GM11168 (cell line): ENCODE results near the gene ELAC2.

ENCODE experiments used
- in situ Hi-C: fragments of 300-500 bp; cut with MboI; formaldehyde crosslinking; loops from one replicate; pipeline ENCODE4 v1.12.0; 2022; ENCODE audit warnings: low sequenced_read_pairs; ENCODE audit not compliant: unreplicated experiment

The ELAC2 gene, protein sequence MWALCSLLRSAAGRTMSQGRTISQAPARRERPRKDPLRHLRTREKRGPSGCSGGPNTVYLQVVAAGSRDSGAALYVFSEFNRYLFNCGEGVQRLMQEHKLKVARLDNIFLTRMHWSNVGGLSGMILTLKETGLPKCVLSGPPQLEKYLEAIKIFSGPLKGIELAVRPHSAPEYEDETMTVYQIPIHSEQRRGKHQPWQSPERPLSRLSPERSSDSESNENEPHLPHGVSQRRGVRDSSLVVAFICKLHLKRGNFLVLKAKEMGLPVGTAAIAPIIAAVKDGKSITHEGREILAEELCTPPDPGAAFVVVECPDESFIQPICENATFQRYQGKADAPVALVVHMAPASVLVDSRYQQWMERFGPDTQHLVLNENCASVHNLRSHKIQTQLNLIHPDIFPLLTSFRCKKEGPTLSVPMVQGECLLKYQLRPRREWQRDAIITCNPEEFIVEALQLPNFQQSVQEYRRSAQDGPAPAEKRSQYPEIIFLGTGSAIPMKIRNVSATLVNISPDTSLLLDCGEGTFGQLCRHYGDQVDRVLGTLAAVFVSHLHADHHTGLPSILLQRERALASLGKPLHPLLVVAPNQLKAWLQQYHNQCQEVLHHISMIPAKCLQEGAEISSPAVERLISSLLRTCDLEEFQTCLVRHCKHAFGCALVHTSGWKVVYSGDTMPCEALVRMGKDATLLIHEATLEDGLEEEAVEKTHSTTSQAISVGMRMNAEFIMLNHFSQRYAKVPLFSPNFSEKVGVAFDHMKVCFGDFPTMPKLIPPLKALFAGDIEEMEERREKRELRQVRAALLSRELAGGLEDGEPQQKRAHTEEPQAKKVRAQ

DNA sequence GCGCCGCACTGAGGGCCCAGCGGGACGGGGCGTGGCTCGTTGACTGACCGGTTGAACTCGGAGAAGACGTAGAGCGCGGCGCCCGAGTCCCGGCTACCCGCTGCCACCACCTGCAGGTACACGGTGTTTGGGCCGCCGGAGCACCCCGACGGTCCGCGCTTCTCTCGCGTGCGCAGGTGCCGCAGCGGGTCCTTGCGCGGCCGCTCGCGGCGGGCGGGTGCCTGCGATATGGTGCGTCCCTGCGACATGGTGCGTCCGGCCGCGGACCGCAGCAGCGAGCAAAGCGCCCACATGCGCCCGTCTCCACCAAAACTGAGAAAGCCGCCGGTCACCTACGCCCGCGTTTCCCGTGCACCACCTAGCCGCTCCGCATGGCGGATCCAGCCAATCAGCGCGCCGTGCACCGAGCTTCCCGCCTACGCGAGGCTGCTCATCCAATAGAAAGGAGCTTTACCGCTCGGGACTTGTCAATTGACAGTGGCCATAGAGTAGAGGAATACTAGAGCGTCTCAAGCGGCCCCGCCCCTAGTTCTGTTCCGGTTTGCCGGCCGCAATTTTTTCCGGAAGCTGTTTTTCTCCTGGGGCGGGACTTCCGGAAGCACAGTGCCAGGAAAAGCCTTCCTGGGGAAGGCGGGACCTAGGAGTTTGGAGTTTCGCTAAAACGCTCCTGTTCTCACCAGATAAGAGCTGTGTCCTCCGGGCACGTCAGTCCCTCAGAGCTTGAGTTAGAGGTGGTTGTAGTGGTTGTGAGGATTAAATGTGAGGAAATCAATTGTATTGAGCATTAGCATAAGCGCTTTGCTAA lies at the start of gene ELAC2:
Gene ELAC2, minus strand, starts transcription at position 373 of the 805 bp plus-strand sequence. Its CDS starts 80 bp downstream, at position 293.
- in situ Hi-C loops, result loop anchor here (25.0 kb wide), 1 partner anchor 831 kb away; no protein-coding TSS in a partner anchor

DNA sequence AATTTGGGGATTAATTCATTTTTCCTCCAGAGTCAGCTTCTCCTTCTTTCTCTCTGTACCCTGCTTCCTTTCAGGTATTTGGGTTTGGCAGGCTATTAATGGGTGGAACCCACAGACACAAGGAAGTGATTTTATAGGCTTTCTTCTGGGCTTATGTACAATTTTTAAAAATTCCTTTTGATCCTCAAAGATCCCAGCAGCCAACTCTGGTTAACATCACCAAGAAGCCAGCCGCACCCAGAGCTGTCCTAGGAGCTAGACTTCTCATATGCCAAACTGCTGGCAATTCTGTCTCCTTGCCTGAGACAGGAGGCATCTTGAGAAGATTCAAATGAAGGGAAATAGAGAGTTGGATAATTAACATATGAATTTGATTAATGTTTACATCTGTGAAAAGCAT lies 47.2 kb upstream of the ELAC2 start:
- in situ Hi-C loops, result no loop called here

DNA sequence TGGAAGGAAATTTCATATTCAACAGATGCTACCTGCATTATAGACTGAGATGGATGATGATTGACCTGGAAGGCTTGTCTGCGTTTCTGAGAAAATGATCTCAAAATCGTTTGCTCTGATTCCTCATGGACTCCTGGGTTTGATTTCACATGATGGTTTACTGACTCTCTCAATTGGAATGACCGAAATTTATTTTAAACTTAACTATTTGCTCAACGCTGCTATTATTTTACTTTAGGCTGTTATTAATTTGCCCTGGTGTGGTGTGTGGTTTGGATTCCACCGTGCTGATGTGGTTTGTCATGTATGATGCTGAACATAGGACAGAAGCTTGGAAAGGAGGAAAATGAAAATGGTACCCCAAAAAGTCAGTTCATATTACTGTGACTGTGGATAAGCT lies 37.3 kb upstream of the ELAC2 start:
- in situ Hi-C loops, result no loop called here

DNA sequence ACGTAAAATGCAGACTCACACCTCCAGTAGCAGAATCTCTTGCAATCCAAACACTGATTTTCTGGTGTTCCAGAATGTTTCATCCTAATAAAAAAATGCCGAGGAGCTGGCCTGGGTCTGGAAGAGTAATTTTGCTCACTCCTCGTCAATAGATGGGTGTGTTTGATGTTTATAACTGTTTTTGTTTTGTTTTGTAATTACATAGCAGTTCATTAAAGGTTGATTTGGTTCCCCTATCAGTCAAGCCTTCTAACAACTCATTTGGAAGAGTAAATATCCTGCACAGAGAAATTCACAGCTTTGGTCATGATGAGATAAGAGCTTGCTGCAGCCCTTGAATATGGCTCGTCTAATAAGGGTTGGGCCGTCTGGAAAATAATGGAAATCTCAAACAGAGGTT lies 36.8 kb upstream of the ELAC2 start:
- in situ Hi-C loops, result no loop called here

DNA sequence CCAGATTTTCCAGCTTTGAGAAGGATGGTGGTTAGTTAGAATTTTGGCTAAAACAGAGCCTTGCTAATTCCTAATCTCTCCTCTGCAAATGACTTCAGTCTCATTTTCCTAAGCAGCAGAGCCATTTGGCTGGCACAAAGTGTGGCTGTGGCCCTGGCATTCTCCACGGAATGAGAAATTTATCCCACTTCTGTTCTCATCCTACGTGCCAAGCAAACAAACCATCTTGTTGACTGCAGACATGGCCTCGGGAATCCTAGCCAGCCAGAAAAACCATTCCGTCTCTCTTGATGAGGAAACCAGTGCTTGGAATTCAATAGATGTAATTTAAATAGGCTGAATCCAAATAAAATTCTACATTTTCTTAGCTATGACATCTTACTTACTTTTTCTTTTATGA lies 34.1 kb upstream of the ELAC2 start:
- in situ Hi-C loops, result no loop called here

DNA sequence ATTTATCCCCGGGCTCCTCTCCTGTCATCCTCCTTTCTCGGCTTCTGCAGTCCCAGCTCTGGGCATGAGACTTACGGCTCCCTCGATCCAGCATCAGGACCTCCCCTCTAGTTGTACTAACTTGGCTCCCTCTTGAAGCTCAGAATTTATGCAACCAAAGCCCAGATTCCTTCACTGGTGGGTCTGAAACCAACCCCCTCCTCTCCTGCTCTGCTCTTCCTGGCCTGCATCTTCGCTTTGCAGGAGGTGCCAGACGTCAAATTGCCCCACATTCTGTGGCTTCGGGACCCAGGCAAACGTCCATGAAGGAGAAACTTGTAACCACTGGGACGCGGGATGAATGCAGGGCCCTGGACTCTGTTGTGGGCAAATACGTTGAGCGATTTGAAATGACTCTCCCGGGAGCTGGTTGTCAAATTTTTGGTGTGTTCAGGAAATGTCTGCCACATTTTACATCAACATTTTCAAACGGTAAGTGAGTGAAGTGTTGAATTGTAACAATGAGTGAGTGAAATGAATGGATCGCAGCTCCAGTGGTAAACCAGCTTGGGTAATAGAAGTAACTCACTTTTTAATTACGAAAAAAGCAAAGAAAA lies 29.3 kb upstream of the ELAC2 start:
- in situ Hi-C loops, result no loop called here

DNA sequence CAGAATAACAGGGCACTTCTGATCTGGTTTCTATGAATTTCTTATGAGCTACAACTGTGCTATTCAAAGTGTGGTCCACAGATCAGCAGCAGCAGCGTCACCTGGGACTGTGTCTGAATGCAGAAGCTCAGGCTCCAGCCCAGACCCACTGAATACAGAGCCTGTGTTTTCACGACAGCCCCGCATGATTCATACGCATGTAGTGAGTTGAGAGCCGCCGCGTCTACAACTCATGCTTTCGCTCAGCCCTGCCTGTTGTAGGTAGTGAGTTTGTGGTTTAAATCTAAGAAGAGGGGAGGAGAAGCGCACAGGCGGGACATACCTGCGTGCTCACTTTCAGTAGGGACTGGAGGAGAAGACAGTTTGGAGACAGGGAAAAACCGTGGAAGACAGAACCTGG lies 28.5 kb upstream of the ELAC2 start:
- in situ Hi-C loops, result no loop called here

DNA sequence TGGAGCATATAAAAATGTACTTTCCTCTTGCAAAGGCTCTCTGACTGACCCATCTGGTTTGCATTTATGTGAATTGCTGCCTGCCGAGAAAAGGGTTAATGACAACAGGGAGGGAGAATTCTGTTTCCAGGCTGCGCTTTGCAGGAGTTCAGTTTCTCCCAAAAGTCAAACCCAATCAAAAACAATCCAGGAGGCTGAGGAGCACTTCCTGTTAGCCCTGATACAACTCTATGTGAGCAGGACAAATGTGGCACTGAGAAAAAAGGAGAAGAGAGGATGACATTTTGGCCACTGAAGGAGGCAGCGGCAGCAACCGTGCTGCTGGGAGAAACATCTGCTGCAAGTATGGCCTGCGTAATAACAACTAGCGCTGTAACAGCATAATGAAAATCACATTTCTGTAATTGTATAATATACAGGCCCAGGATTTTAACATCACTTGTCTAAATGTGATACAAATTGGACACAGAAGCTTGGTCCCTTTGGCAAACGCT lies 26.8 kb upstream of the ELAC2 start:
- in situ Hi-C loops, result no loop called here

DNA sequence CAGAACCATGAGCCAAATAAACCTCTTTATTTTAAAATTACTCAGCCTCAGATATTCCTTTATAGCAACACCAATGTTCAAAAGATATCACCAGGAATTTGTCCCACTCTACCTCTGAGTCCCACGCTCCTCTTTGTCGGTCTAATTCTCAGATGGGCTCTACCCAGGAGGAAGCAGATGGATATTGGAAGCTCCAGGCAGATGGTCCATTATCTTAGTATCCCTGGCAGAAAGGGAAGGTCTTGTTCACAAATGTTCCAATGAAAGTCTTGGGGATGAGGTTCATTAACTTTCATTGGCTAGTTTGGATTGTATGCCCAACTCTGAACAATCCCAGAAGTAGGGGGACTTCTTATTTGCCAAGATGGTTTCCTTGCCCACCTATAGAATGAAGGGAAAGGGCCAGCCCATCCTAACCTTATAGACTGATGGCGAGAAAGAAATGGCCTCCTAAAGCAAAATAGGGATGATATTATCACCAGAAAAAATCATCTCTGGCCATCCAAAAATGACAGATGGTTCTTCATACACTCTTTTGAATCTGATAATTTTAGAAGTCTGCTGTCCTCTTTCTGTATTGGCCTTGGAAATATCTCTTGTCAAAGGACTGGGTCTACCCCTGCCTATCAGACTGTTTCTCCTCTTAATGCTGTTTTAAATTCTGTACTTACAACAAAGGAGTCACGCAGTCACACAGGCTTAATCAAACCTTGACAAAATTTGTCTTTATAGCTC lies 21.3 kb upstream of the ELAC2 start:
- in situ Hi-C loops, result no loop called here

DNA sequence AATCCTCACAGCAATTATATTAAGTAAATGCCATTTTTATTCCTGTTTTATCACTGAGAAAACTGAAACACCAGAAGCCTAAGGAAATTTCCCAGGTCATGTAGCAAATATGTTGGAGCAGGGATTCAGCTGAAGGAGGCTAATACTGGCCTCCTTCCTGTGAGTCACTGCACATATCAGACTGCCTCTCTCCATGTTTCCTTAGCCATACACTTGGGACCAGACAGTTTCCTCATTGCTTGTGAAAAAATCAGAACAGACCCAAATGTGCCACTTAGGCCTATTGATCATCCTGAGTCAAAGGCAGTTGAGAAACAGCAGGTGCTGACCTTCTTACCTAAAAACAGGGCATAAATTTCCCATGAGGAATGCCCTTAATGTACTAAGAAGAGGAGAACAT lies 18.9 kb upstream of the ELAC2 start:
- in situ Hi-C loops, result no loop called here

DNA sequence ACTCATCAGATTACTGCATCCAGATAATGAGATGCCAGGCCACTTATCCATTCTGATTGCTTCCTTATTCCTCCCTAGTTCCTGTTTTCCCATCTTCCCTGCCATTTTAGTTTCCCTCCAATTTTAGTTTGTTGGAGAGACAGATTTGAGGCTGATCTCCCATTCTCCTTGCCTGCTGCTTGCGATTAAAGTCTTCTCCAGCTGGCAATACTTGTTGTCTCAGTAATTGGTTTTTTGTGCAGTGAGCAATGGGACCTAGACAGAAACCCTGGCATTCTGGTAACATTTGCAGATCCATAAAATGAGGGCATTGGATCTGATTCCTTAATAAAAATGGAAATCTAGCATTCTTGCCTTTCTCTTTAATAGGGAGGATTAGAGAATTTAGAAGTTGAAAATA lies 17.6 kb upstream of the ELAC2 start:
- in situ Hi-C loops, result no loop called here

DNA sequence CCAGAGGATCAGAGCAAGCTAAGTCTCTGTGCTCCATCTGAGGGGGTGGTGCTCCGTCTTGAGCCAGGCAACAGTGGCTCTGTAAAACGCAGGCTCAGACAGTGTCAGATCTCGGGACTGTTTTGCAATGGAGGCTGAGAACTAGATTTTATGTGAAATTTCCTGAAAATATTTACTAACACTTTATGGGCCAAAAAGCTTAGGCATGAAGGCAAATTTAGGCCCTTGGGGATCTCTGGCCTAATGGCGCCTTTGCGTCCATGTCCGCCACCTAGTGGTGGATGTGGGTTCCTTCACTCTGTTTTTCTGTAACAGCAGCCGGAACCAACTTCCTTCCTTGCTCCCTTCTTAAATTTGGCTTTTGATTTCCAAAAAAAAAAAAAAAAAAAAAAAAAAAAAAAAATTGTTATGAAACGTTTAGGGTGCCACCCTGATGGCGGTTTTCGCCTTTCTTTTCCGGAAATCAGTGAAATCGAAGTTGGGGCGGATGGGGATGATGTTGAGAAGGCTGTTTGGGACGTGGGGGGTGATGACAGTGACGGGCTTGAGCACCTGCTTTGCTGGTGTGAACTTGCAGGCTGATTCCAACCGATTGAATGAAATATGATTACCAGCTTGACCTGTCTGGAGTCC lies 14.0 kb upstream of the ELAC2 start:
- in situ Hi-C loops, result no loop called here

DNA sequence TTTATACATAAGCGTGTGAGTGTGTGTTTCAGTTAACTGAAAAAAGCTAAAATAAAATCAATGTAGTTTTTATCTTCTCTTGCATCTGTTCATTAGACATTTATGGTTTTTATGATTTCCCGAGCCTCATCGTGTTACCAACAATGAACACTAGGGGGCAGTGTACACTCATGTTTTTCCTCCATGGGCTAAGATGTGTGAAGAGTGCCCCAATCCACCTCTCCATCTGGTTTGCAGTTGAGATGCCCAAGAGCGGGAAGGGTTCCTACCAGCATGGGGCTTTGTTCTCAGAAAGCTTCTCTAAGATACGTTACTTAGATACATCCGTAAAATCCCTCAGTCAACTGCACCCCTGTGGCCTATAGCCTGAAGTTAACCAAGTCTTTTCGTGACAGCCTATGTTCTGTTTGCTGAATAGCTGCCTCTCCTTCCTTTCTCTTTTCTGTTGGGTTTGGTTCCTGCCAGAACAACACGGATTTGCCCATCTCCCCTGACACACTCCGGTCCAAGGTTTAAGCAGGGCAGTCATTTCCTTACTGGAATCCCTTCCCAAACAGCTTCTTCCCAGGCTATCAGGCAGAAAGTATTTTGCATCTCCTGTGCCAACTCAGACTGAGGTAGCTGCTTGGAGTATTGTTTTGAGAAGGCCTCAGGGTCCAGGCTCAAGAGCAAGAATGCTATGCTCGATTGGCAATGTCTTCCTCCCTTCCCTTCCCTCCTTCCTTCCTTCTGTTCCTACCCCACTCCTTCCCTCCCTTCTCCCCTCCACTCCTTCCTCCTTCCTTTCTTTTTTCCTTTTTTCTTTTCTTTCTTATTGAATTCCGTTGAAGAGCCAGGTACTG lies 12.9 kb upstream of the ELAC2 start:
- in situ Hi-C loops, result no loop called here

DNA sequence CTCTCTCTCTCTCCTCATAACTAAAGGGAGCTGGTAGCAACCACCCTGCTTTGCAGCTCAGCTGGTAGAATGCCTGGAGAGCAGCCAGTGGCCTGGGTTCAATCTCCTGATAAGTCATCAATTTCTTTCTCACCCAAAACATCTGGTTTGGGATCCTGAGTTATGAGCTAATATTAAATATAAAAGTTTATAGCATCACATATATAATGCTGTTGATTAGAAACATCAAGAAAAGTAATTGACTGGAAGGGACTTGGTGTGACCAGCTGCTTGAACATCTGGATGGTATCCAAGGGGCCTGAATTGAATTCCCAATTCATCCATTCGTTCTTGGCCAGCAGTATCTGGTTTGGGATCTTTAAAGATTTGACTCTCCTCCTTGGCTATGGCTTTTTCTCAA lies 12.2 kb upstream of the ELAC2 start:
- in situ Hi-C loops, result no loop called here

DNA sequence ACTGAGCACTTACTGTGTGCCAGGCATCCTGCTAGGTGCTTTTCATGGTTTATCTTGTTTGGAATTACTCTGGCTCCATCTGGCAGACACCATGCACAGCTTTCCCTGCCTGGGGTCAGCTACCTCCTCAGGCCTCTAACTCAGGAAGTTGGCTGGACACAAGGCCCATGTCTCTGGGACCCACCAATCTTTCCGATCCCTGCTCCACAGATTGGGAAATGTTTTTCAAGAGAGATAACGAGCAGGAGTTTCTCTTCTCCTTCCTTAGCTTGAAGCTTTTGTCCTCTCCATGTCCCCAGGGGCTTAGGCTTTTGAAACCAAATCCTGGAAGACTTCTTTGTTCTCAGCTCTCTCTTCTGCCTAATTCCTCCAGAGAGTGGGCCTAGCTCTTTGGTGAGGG lies 11.5 kb upstream of the ELAC2 start:
- in situ Hi-C loops, result no loop called here

DNA sequence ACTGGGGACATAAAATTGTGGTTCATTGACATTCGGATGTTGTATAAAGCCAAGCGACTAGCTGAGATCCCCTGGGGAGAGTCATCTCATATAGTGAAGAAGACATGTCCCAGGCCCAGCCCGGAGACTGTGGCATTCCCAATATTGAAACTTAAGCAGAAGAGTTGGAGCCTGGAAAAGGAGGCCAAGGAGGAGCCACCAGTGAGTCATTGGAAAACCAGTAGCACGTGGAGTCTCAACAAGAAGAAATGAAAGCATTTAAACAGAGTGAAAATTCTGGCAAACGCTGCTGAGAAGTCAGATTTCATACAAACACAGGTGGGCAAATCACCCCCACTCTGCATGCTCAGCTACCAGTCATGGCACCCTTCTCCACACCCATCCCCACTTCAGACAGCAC lies 9.4 kb upstream of the ELAC2 start:
- in situ Hi-C loops, result no loop called here

DNA sequence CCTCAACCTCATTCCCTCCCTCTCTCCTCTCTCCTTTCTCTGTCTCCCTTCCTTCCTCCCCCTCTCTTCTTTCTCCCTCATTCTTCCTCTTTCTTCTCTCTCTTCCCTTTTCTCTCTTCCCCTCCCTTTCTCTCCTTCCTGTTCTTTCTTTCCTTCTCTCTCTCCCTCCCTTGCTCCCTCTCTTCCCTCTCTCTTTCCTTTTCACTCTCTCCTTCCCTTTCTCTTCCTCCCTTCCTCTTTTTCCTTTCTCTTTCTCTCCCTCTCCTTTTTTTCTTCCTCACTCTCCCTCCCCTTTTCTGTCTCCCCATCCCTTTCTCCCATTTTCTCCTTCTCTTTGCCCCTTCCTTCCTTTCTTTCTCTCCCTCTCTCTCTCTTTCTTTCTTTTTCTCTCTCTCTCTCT lies 7.9 kb upstream of the ELAC2 start:
- in situ Hi-C loops, result no loop called here

DNA sequence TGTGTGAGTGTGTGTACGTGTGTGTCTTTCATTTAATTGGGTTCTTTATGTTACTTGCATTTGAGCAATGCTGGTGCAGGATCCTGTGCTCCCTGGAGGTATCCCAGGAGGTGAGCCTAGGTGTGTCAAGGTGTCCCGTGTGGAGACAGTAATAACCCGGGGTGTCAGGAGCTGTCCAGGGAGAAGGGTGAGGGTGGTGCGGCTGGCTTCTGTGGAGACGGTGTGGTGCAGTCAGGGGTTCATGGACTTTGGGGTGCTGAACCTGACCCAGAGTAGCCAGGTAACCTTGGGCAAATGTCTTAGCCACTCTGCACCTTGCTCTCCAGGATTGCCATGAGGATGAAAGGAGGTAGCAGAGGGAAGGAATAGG lies 7.4 kb upstream of the ELAC2 start:
- in situ Hi-C loops, result no loop called here
